ENCODE measurements around the gene E4F1. TPM values are rescaled to one million over a fixed set of nuclear protein-coding genes. Genes with fewer than 3 reads are reported as not detected.

E4F1 gene
- total and polyA plus RNA-seq, 2 donors (not counting 1 experiment from before 2014, with no cell fraction given): 6.7 to 31.2 TPM

DNA sequence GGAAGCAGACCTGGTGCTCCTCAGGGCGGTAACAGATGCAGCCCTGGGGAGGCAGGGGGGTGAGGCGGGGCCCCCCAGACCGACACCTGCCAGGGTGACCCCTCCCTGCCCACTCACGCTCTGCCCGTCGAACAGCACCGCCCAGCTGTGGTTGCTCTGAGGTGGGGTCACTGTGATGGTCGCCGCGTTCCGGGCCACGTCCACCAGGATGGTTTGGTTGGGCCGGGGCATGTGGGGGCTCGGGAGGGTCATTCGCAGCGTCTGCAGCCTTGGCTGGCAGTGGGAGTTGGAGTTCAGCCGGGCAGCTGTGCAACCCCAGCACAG is 13.4 kb upstream of the E4F1 start:
- no peaks in the 10 kb centered on the region for H3K9me3 ChIP-seq (ENCODE audit: control insufficient read depth, insufficient read depth, low read depth, low read length)
- no peaks in the 10 kb centered on the region for H3K27me3 ChIP-seq (ENCODE audit: control insufficient read depth, insufficient read depth, low read length)
- no peaks in the 10 kb centered on the region for H4K20me1 ChIP-seq (ENCODE audit: control insufficient read depth, extremely low read depth, insufficient read depth, low read length)
- TF ChIP-seq EZH2 (IDR thresholded peaks at IDR 0.05; ENCODE audit: low read length, missing control alignments): no peak
- TF ChIP-seq, protein P1, sequence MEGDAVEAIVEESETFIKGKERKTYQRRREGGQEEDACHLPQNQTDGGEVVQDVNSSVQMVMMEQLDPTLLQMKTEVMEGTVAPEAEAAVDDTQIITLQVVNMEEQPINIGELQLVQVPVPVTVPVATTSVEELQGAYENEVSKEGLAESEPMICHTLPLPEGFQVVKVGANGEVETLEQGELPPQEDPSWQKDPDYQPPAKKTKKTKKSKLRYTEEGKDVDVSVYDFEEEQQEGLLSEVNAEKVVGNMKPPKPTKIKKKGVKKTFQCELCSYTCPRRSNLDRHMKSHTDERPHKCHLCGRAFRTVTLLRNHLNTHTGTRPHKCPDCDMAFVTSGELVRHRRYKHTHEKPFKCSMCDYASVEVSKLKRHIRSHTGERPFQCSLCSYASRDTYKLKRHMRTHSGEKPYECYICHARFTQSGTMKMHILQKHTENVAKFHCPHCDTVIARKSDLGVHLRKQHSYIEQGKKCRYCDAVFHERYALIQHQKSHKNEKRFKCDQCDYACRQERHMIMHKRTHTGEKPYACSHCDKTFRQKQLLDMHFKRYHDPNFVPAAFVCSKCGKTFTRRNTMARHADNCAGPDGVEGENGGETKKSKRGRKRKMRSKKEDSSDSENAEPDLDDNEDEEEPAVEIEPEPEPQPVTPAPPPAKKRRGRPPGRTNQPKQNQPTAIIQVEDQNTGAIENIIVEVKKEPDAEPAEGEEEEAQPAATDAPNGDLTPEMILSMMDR (conservative IDR thresholded peaks at IDR 0.05 in 1 of 2, IDR thresholded peaks at IDR 0.05 in 1 of 2; ENCODE audit: low read depth in 1 of 2, low read length in 2 of 2): no peak
- H3K4me2 ChIP-seq (ENCODE audit: extremely low read depth, insufficient read depth, low read length): no peak overlapping the region
- H2AFZ ChIP-seq (ENCODE audit: low read length): no peak overlapping the region
- no peak overlapping the region for H3K4me3 ChIP-seq (replicated peaks in 1 of 4; ENCODE audit: control extremely low read depth in 1 of 4, insufficient read depth in 1 of 4, low read depth in 3 of 4, low read length in 4 of 4)
- peaks cover 27% of the 10 kb centered on the region for H3K36me3 ChIP-seq (ENCODE audit: control insufficient read depth, insufficient read depth, low read length)
- peaks cover 25% of the 10 kb centered on the region for H3K79me2 ChIP-seq (ENCODE audit: control insufficient read depth, insufficient read depth, low read length)
- peaks cover 9% of the 10 kb centered on the region for H3K4me1 ChIP-seq (ENCODE audit: control insufficient read depth, extremely low read depth, insufficient read depth, low read length)
- DNase-seq (ENCODE audit: low read depth in 2 of 2): no peak
- no peak overlapping the region for H3K9ac ChIP-seq (ENCODE audit: insufficient read depth, low read length)
- no peak overlapping the region for H3K27ac ChIP-seq (ENCODE audit: insufficient read depth, low read length)

DNA sequence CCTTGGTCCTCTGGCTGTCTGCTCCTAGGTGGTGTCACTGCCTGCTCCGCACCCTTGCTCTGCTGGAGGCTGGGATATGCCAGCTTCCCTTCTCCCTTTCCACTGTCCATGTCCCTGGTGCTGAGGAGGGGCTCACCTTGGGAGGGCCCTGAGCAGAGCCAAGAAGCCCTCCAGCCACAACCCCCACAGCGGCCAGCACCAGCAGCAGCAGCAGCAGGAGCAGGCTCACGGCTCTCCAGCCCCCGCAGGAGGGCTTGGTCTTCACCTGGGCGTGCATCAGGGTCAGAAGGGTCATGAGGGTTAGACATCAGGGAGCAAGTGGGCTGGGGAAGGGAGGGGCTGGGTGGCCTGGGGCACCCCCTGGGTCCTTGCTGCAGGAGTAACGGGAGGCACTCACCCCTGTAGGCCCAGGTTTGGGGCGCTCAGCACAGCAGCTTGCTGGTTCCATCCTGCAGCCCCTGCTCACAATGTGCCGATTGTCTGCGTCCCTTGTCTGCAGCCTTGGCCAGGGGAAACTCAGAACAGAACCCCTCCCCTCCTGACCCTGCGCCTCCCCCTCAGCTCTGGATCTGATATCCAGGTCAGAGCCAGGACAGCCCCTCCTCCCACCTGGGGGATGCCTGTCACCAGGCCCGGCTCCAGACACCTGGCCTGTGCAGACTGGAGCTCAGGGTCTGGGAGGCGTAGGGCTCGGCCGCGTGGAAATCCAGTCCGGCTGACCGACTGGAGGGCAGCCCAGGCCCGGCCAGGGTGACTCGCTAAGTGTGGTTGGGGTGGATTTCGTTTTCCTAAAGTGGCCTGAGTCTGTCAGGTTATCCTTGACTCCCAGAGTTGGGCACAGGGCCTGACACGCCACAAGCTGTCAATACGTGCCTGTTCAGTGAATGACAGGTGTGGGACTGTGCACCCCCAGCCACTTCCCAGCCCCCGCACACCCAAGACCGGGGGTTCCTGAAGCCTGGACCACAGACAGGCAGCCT is 12.7 kb upstream of the E4F1 start, which contains the start of gene BRICD5:
Gene BRICD5 (minus strand): TSS at position 478 of the 980 bp plus-strand sequence. CDS start 30 bp downstream, at position 448.
- no peak within 1 kb of the TSS for H3K4me3 ChIP-seq (replicated peaks in 1 of 4; ENCODE audit: control extremely low read depth in 1 of 4, insufficient read depth in 1 of 4, low read depth in 3 of 4, low read length in 4 of 4)
- peaks cover 27% of the 10 kb centered on the region for H3K36me3 ChIP-seq (ENCODE audit: control insufficient read depth, insufficient read depth, low read length)
- H3K27ac ChIP-seq (ENCODE audit: insufficient read depth, low read length): no peak within 1 kb of the TSS
- H3K27me3 ChIP-seq (ENCODE audit: control insufficient read depth, insufficient read depth, low read length): no peaks in the 10 kb centered on the region
- no peaks in the 10 kb centered on the region for H4K20me1 ChIP-seq (ENCODE audit: control insufficient read depth, extremely low read depth, insufficient read depth, low read length)
- H3K4me2 ChIP-seq (ENCODE audit: extremely low read depth, insufficient read depth, low read length): no peak within 1 kb of the TSS
- no peaks in the 10 kb centered on the region for H3K9me3 ChIP-seq (ENCODE audit: control insufficient read depth, insufficient read depth, low read depth, low read length)
- no peak within 1 kb of the TSS for H3K9ac ChIP-seq (ENCODE audit: insufficient read depth, low read length)
- DNase-seq (ENCODE audit: low read depth in 2 of 2): peak; percentile 20
- H3K79me2 ChIP-seq (ENCODE audit: control insufficient read depth, insufficient read depth, low read length): peaks cover 25% of the 10 kb centered on the region
- H2AFZ ChIP-seq (ENCODE audit: low read length): no peak within 1 kb of the TSS
- TF ChIP-seq EZH2 (IDR thresholded peaks at IDR 0.05; ENCODE audit: low read length, missing control alignments): no peak
- TF ChIP-seq, protein P1 (conservative IDR thresholded peaks at IDR 0.05 in 1 of 2, IDR thresholded peaks at IDR 0.05 in 1 of 2; ENCODE audit: low read depth in 1 of 2, low read length in 2 of 2): no peak
- H3K4me1 ChIP-seq (ENCODE audit: control insufficient read depth, extremely low read depth, insufficient read depth, low read length): peaks cover 9% of the 10 kb centered on the region

DNA sequence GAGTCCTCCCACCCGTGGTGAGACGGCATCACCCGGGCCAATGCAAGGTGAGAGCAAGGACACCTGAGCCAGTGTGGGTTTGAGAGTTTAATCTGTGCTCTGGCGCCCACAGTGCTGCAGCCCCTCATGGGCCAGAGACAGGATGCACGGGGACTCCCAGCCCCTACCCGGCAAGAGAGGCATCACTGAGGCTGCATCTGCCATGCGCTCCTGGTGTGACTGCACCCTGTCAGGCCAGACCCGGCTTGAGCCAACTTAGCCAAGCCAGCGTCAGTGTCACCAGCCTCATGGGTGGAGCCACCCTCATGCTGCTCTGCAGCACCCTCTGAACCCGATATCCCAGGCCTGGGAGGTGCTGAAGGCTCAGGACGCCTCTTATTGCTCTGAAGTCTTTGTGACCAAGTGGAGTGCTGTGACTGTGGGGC is 11.5 kb upstream of the E4F1 start:
- no peak overlapping the region for H3K4me3 ChIP-seq (replicated peaks in 1 of 4; ENCODE audit: control extremely low read depth in 1 of 4, insufficient read depth in 1 of 4, low read depth in 3 of 4, low read length in 4 of 4)
- no peak for TF ChIP-seq EZH2 (IDR thresholded peaks at IDR 0.05; ENCODE audit: low read length, missing control alignments)
- TF ChIP-seq, protein P1 (conservative IDR thresholded peaks at IDR 0.05 in 1 of 2, IDR thresholded peaks at IDR 0.05 in 1 of 2; ENCODE audit: low read depth in 1 of 2, low read length in 2 of 2): no peak
- H3K9ac ChIP-seq (ENCODE audit: insufficient read depth, low read length): no peak overlapping the region
- H3K4me1 ChIP-seq (ENCODE audit: control insufficient read depth, extremely low read depth, insufficient read depth, low read length): peaks cover 7% of the 10 kb centered on the region
- no peak overlapping the region for H3K27ac ChIP-seq (ENCODE audit: insufficient read depth, low read length)
- H3K4me2 ChIP-seq (ENCODE audit: extremely low read depth, insufficient read depth, low read length): no peak overlapping the region
- no peak for DNase-seq (ENCODE audit: low read depth in 2 of 2)
- no peaks in the 10 kb centered on the region for H4K20me1 ChIP-seq (ENCODE audit: control insufficient read depth, extremely low read depth, insufficient read depth, low read length)
- H3K9me3 ChIP-seq (ENCODE audit: control insufficient read depth, insufficient read depth, low read depth, low read length): no peaks in the 10 kb centered on the region
- no peak overlapping the region for H2AFZ ChIP-seq (ENCODE audit: low read length)
- peaks cover 18% of the 10 kb centered on the region for H3K79me2 ChIP-seq (ENCODE audit: control insufficient read depth, insufficient read depth, low read length)
- H3K27me3 ChIP-seq (ENCODE audit: control insufficient read depth, insufficient read depth, low read length): no peaks in the 10 kb centered on the region
- H3K36me3 ChIP-seq (ENCODE audit: control insufficient read depth, insufficient read depth, low read length): peaks cover 23% of the 10 kb centered on the region

Measured in fibroblast of lung (primary cell).